Fibroblast of villous mesenchyme (primary cell): Measurements from ENCODE around the gene PTPRU. TPM values are rescaled to one million over a fixed set of nuclear protein-coding genes. Genes with fewer than 3 reads are reported as not detected.
A peak's percentile ranks its signal among the peaks of the same experiment; 100 is the strongest.

Source experiments
- DNase-seq: peaks from one replicate; pipeline ENCODE4 v3.0.0-alpha.2; 2010; ENCODE audit warnings: low read depth
- H3K4me3 ChIP-seq: 2 replicates; pipeline ENCODE4 v1.5.1; 2011; ENCODE audit warnings: low read depth, mild to moderate bottlenecking, low read length
- total RNA-seq: library from RNA; depleted of rRNA; stranded (reverse); fragments of >200 nt; gene quantifications from 2 replicates; pipeline ENCODE4 v1.2.3, GENCODE V29; 2012
- TF ChIP-seq, protein P1 (sequence below): IDR thresholded peaks from 2 replicates; pipeline ENCODE4 v1.5.1; 2012; ENCODE audit warnings: low read depth, mild to moderate bottlenecking, low read length; ENCODE audit not compliant: insufficient read depth

Gene PTPRU
- total RNA-seq, 1 donor = 6.9 TPM

DNA sequence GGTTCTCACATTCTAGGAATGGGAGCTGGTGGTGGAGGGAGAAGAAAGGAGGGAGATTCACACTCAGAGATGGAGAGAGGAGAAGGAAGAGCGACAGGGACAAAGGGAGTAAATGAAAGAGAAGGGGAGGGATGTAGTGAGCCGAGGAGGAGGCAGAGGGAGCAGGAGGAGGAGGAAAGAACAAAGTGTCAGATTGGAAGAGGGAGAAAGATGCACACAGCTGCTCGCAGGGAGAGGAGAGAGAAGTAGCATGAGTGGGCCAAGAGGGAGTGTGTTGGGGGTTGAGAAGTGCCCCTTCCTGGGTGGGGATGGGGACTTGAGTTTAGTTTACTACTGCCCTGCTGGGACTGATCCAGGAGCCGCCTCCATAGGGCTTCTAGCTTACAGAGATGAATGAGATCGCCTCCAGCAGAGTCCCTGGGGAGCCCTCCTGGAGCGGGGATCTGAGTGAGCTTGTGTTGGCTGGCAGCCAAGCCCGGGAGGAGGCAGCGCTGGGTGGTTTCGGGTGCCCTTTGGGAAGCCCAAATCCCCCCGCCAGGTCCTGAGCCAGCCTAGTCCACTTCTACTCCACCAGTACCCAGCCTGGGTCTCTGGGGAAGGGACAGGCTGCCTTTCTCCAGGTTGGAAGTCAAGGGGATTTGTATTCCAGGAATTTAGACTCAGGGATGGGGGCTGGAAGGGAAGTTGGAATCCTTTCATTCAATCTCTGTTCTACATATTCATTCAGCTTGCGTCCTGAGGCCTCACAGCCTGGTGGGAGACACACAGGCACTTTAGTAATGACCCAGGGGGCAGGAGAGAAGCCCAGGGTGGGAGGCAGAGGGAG, 20.9 kb downstream of the PTPRU start:
- H3K4me3 ChIP-seq = no peak overlapping the region
- DNase-seq = no peak
- TF ChIP-seq, protein P1, sequence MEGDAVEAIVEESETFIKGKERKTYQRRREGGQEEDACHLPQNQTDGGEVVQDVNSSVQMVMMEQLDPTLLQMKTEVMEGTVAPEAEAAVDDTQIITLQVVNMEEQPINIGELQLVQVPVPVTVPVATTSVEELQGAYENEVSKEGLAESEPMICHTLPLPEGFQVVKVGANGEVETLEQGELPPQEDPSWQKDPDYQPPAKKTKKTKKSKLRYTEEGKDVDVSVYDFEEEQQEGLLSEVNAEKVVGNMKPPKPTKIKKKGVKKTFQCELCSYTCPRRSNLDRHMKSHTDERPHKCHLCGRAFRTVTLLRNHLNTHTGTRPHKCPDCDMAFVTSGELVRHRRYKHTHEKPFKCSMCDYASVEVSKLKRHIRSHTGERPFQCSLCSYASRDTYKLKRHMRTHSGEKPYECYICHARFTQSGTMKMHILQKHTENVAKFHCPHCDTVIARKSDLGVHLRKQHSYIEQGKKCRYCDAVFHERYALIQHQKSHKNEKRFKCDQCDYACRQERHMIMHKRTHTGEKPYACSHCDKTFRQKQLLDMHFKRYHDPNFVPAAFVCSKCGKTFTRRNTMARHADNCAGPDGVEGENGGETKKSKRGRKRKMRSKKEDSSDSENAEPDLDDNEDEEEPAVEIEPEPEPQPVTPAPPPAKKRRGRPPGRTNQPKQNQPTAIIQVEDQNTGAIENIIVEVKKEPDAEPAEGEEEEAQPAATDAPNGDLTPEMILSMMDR = no peak

GRCh38 chr1:29258189-29258975, 22.1 kb downstream of the PTPRU start:
- no peak for DNase-seq
- TF ChIP-seq, protein P1 = no peak
- H3K4me3 ChIP-seq = no peak overlapping the region

GRCh38 chr1:29258976-29259801, 22.9 kb downstream of the PTPRU start:
- peak overlapping the region; percentile 56 for H3K4me3 ChIP-seq
- DNase-seq = no peak
- TF ChIP-seq, protein P1 = no peak

DNA sequence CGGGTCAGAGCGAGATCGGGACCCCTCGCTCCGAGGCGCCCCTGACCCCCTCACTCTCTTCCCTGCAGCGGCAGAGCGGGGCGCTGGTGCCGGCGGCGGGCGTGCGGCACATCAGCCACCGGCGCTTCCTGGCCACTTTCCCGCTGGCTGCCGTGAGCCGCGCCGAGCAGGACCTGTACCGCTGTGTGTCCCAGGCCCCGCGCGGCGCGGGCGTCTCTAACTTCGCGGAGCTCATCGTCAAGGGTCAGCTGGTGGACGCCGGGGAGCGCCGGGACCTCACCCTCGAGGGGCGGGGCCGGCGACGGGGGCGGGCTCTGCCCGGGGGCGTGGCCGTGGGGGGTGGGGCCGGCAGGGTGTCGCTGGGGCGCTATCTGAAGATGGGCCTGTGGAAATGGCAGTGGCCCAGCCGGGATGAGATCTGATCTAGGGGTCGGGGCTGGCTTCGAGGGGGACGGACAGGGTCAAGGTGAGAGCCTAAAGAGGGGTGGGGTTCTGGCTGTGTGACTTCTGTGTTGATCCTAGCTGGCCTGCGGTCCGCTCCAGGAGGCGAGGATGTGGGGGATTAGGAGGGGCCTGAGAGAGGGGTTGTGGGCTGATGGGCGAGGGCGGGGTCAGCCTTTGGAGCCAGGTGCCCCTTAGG, 23.6 kb downstream of the PTPRU start:
- DNase-seq = peak; percentile 51
- TF ChIP-seq, protein P1 = no peak
- peak overlapping the region; percentile 56 for H3K4me3 ChIP-seq

- TF ChIP-seq, protein P1 = no peak
- DNase-seq = no peak
- peak overlapping the region; percentile 56 for H3K4me3 ChIP-seq
Measured at GRCh38 chr1:29260531-29260930, 24.2 kb downstream of the PTPRU start.

- peak; percentile 58 for DNase-seq
Measured at GRCh38 chr1:29264773-29265389, 28.6 kb downstream of the PTPRU start.

More at GRCh38 chr1:29264773-29265389, 28.6 kb downstream of the PTPRU start:
- TF ChIP-seq, protein P1 = no peak
- H3K4me3 ChIP-seq = no peak overlapping the region
